ENCODE data around the gene ACTR1B. TPM values are rescaled to one million over a fixed set of nuclear protein-coding genes. Genes with fewer than 3 reads are reported as not detected.
A peak's percentile ranks its signal among the peaks of the same experiment; 100 is the strongest.
"Not testable (repeated sequence)": the region's sequence is repeated elsewhere in the genome, so short reads cannot be mapped to it uniquely, and the experiment has no call there.

Gene ACTR1B
- total RNA-seq, 1 donor from 2014 or later = 30.3 TPM

DNA sequence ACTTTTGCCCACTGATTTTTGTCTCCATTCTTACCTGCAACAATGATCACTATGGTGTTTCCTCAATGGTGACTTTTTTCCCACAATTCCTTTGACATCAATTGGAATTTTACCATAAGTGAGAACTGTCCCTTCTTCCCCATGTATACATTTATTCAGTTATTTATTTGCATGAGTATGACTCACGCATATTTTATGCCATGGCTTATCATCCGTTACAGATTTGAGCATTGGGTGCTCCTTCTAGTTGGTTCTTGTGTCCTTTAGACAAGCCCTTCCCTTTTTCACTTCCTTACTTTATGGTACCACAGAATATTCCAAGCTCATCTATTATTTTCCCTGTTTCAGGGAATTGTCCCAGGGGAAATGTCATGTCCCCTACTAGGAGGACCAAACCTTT, 10.4 kb downstream of the ACTR1B start:
- Histone ChIP-seq H3K9ac (ENCODE audit: low read depth in 1 of 3, low read length in 3 of 3) (no peak overlapping the region), H3K36me3 (ENCODE audit: control insufficient read depth in 3 of 3, insufficient read depth in 3 of 3, low read length in 3 of 3) (peaks cover 47 to 58% (median 57%) of the 10 kb centered on the region in 3 donors), H3K4me1 (ENCODE audit: control insufficient read depth in 3 of 3, insufficient read depth in 3 of 3, low read length in 3 of 3) (no peaks in the 10 kb centered on the region), H3K9me3 (ENCODE audit: control insufficient read depth in 3 of 3, low read length in 3 of 3) (peaks cover 0 to 5% (median 0%) of the 10 kb centered on the region in 3 donors), H3K4me3 (ENCODE audit: low read length in 3 of 3) (no peak overlapping the region), H3K27ac (ENCODE audit: low read depth, low read length) (no peak overlapping the region), H3K27me3 (ENCODE audit: control insufficient read depth in 3 of 3, insufficient read depth in 3 of 3, low read length in 3 of 3) (no peaks in the 10 kb centered on the region)

DNA sequence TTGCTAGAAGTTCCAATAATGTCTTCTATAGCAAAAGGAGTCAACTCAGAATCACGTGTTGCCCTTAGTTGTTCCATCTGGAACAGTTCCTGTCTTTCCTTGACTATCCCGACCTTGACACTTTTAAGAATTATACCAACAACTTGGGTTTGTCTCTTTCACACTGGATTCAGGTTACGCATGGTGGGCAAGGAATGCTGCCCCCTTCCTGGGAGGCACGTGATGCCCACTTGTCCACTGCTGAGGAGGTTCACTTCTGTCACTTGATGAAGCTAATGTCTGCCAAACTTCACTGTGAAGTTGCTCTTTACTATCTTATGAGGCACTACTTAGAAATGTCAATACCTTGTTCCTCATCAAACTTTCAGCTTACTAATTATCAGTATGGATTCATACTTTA, 12.7 kb downstream of the ACTR1B start:
- peaks cover 39 to 50% (median 50%) of the 10 kb centered on the region in 3 donors for H3K36me3 ChIP-seq (ENCODE audit: control insufficient read depth in 3 of 3, insufficient read depth in 3 of 3, low read length in 3 of 3)
- H3K4me3 ChIP-seq (ENCODE audit: low read length in 3 of 3) = no peak overlapping the region
- H3K4me1 ChIP-seq (ENCODE audit: control insufficient read depth in 3 of 3, insufficient read depth in 3 of 3, low read length in 3 of 3) = peaks cover 6 to 14% (median 10%) of the 10 kb centered on the region in 3 donors
- no peak overlapping the region for H3K9ac ChIP-seq (ENCODE audit: low read depth in 1 of 3, low read length in 3 of 3)
- no peaks in the 10 kb centered on the region for H3K27me3 ChIP-seq (ENCODE audit: control insufficient read depth in 3 of 3, insufficient read depth in 3 of 3, low read length in 3 of 3)
- H3K9me3 ChIP-seq (ENCODE audit: control insufficient read depth in 3 of 3, low read length in 3 of 3) = peaks cover 0 to 5% (median 0%) of the 10 kb centered on the region in 3 donors
- no peak overlapping the region for H3K27ac ChIP-seq (ENCODE audit: low read depth, low read length)

DNA sequence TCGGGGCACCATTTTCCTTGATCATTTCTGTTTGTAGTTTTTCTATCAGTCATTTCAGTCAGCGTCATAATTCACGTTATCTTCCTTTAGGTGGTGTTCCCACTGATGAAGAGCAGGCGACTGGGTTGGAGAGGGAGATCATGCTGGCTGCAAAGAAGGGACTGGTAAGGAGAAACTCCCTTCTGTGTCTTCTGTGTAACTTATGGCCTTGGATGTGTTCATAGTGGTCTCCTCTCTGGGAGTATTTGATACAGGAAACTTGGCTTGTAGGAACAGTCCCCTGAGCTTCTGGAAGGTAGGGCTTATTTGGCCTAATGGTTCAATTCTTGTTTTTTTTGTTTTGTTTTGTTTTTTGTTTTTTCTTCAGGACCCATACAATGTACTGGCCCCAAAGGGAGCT, 16.9 kb downstream of the ACTR1B start:
- H3K4me3 ChIP-seq (ENCODE audit: low read length in 3 of 3) = peak overlapping the region; percentile 94 to 96 (median 96)
- peak overlapping the region in 1 of 3 donors; percentile 100 for H3K9ac ChIP-seq (ENCODE audit: low read depth in 1 of 3, low read length in 3 of 3)
- peak overlapping the region; percentile 93 for H3K27ac ChIP-seq (ENCODE audit: low read depth, low read length)
- H3K27me3 ChIP-seq (ENCODE audit: control insufficient read depth in 3 of 3, insufficient read depth in 3 of 3, low read length in 3 of 3) = no peaks in the 10 kb centered on the region
- H3K4me1 ChIP-seq (ENCODE audit: control insufficient read depth in 3 of 3, insufficient read depth in 3 of 3, low read length in 3 of 3) = peaks cover 13 to 23% (median 18%) of the 10 kb centered on the region in 3 donors
- H3K36me3 ChIP-seq (ENCODE audit: control insufficient read depth in 3 of 3, insufficient read depth in 3 of 3, low read length in 3 of 3) = peaks cover 26 to 33% (median 30%) of the 10 kb centered on the region in 3 donors
- H3K9me3 ChIP-seq (ENCODE audit: control insufficient read depth in 3 of 3, low read length in 3 of 3) = no peaks in the 10 kb centered on the region

DNA sequence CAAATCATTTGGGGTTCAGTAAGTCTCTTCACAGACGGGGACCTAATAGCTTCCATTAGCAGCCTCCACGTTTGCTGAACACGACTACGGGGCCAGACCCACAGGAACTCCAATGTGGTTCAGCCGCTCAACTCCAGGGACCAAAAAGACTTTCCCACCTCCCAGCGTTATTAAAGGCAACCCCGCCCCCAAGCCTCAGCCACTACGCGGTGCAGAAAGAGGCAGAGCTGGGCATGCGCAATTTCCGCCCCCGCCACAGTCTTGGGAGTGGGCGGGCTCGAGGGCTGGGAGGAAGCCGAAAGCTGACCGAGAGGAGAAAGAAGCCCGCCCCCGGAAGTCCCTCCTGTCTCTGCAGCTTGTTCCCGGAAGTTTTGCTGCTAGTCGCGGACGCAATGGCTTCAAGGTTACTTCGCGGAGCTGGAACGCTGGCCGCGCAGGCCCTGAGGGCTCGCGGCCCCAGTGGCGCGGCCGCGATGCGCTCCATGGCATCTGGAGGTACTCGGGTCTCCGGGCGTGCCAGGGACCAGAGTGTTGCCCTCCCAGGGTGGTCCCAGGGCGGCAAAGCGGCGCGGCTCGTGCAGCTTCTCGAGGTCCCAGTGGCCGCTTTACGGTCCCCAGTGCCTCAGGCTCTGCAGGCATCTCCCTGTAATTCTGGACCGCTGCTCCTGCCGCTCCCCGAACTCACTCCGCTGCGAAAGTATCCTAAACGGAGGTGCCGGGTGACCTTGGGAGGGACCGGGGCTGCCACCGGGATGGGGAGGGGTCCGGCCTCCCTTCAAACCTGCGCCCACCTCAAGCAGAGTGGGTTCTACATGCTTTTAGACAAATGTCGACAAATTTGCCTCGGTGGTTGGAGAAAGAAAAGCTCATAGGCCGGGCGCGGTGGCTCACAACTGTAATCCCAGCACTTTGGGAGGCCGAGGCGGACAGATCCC, 17.9 kb downstream of the ACTR1B start, which contains the start of gene COX5B:
Gene COX5B, plus strand, starts transcription at position 368 of the 935 bp plus-strand sequence. Its CDS starts 25 bp downstream, at position 393.
- no peaks in the 10 kb centered on the region for H3K9me3 ChIP-seq (ENCODE audit: control insufficient read depth in 3 of 3, low read length in 3 of 3)
- no peaks in the 10 kb centered on the region for H3K27me3 ChIP-seq (ENCODE audit: control insufficient read depth in 3 of 3, insufficient read depth in 3 of 3, low read length in 3 of 3)
- H3K4me3 ChIP-seq (ENCODE audit: low read length in 3 of 3) = peak within 1 kb of the TSS; percentile 94 to 96 (median 96)
- peak within 1 kb of the TSS; percentile 93 for H3K27ac ChIP-seq (ENCODE audit: low read depth, low read length)
- peak within 1 kb of the TSS; percentile 98 to 100 (median 98) for H3K9ac ChIP-seq (ENCODE audit: low read depth in 1 of 3, low read length in 3 of 3)
- peaks cover 13 to 23% (median 18%) of the 10 kb centered on the region in 3 donors for H3K4me1 ChIP-seq (ENCODE audit: control insufficient read depth in 3 of 3, insufficient read depth in 3 of 3, low read length in 3 of 3)
- peaks cover 26 to 33% (median 27%) of the 10 kb centered on the region in 3 donors for H3K36me3 ChIP-seq (ENCODE audit: control insufficient read depth in 3 of 3, insufficient read depth in 3 of 3, low read length in 3 of 3)

DNA sequence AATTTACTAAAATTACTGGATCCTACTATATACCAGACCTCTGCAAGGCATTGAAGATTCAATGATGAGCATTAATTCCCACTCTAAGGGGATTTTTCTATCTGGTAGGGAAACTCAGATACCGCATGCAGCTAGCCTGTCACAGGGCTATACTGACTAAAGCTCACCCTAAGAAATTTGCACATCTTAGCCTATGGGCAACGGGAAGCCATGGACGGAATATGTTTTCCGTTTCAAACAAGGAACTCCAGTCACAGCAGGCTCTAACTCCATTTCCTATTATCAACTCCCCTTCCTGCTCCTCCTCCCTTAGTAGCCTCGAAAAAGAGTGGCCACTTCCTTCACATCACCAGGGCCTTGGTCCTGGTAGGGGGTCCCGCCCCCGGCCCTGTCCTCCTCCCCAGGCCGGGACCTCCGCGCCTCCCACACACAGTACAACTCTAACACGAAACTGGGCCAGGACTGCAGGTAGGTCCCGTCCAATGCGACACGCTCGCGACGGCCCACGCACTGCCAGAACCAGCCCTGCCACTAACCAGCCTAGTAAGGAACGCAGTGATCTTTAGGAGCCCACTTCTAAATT, 18.6 kb downstream of the ACTR1B start:
- Histone ChIP-seq H3K27ac (ENCODE audit: low read depth, low read length) (peak overlapping the region; percentile 93), H3K9ac (ENCODE audit: low read depth in 1 of 3, low read length in 3 of 3) (peak overlapping the region; percentile 79 to 100 (median 90)), H3K27me3 (ENCODE audit: control insufficient read depth in 3 of 3, insufficient read depth in 3 of 3, low read length in 3 of 3) (no peaks in the 10 kb centered on the region), H3K4me1 (ENCODE audit: control insufficient read depth in 3 of 3, insufficient read depth in 3 of 3, low read length in 3 of 3) (peaks cover 13 to 23% (median 18%) of the 10 kb centered on the region in 3 donors), H3K4me3 (ENCODE audit: low read length in 3 of 3) (peak overlapping the region; percentile 88 to 96 (median 94)), H3K36me3 (ENCODE audit: control insufficient read depth in 3 of 3, insufficient read depth in 3 of 3, low read length in 3 of 3) (peaks cover 22 to 27% (median 27%) of the 10 kb centered on the region in 3 donors), H3K9me3 (ENCODE audit: control insufficient read depth in 3 of 3, low read length in 3 of 3) (no peaks in the 10 kb centered on the region)

DNA sequence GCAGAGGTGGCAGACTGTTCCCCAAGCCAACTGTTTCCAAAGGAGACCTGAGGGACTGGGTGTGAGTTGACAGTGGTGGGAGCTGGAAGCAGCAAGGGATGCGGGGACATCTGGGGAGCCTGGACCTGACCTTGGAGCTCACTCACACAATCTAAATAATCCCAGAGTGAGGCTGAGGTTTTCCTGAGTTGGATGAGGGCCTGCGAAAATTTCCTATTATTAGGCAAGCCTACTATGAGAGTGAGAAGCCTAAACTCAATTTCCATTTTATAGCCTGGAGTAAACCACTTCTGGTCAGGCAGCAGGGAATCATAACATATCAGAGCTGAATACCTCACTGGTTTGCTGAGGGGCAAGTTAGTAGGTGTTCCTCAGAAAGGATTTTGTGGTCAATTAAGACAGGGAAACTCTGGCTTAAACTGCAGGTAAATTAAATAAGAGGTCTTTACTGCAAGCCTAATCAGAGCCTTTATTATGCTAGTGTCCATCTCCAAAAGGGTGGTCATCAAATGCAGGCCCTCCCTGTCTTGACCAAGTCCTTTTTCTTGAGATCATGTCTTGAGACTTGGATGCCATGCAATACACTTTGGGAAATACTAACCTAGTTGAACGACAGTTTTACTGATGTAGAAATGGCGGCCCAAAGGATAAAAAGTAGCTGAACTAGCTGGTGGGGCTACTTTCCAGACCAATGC, 19.7 kb downstream of the ACTR1B start:
- H3K27me3 ChIP-seq (ENCODE audit: control insufficient read depth in 3 of 3, insufficient read depth in 3 of 3, low read length in 3 of 3) = no peaks in the 10 kb centered on the region
- no peaks in the 10 kb centered on the region for H3K9me3 ChIP-seq (ENCODE audit: control insufficient read depth in 3 of 3, low read length in 3 of 3)
- no peak overlapping the region for H3K9ac ChIP-seq (ENCODE audit: low read depth in 1 of 3, low read length in 3 of 3)
- H3K36me3 ChIP-seq (ENCODE audit: control insufficient read depth in 3 of 3, insufficient read depth in 3 of 3, low read length in 3 of 3) = peaks cover 19 to 20% (median 20%) of the 10 kb centered on the region in 3 donors
- H3K27ac ChIP-seq (ENCODE audit: low read depth, low read length) = no peak overlapping the region
- no peak overlapping the region for H3K4me3 ChIP-seq (ENCODE audit: low read length in 3 of 3)
- peaks cover 13 to 23% (median 18%) of the 10 kb centered on the region in 3 donors for H3K4me1 ChIP-seq (ENCODE audit: control insufficient read depth in 3 of 3, insufficient read depth in 3 of 3, low read length in 3 of 3)

DNA sequence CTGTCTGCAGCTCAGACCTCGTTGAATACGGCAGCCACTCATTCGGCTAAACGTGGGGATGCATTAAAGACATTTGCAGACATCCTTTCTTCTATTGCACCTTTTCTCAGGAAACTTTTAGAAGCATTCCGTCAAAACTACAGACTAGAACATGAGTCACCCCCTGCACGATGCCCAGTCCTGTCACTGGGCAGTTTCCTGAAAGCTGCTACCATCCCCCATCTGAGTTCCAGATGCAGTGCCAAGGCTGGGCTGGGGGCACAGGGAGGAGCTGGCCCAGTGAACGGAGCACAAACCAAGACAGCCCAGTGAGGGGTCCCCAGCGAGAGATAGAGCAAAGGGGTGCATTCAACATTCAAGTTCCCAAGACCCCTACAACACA, 37.8 kb downstream of the ACTR1B start:
- H3K4me1 ChIP-seq (ENCODE audit: control insufficient read depth in 3 of 3, insufficient read depth in 3 of 3, low read length in 3 of 3); H3K27me3 ChIP-seq (ENCODE audit: control insufficient read depth in 3 of 3, insufficient read depth in 3 of 3, low read length in 3 of 3); H3K9ac ChIP-seq (ENCODE audit: low read depth in 1 of 3, low read length in 3 of 3): not testable (repeated sequence)

DNA sequence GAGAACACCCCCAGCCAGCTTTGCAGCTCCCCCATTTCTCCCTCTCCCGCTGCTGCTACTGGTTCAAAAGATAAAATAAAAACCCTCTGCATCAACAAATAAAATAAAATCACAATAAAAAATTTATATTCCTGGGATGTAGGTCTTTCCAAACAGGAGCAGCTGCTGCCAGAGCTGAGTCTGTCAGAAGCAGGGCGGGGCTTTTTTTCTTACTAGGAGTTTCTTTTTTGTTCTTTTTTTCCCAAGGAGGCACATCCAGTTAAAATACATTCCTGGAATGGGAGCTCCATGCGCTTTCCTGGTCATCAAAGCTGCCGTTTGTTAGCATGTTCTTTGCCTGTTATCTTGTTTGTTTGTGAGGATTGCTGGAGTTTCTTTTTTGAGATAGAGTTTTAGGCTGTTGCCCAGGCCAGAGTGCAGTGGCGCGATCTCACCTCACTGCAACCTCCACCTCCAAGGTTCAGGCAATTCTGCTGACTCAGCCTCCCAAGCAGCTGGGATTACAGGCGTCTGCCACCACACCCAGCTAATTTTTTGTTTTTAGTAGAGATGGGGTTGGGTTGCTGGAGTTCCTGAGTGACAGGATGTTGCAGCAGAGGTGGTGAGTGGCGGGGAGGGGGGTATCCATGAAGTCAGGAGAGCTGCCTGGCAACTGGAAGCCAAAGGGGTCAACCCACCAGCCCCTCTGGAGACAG, 38.3 kb downstream of the ACTR1B start:
- H3K9ac ChIP-seq (ENCODE audit: low read depth in 1 of 3, low read length in 3 of 3); H3K4me3 ChIP-seq (ENCODE audit: low read length in 3 of 3); H3K36me3 ChIP-seq (ENCODE audit: control insufficient read depth in 3 of 3, insufficient read depth in 3 of 3, low read length in 3 of 3); H3K4me1 ChIP-seq (ENCODE audit: control insufficient read depth in 3 of 3, insufficient read depth in 3 of 3, low read length in 3 of 3); H3K27ac ChIP-seq (ENCODE audit: low read depth, low read length); H3K27me3 ChIP-seq (ENCODE audit: control insufficient read depth in 3 of 3, insufficient read depth in 3 of 3, low read length in 3 of 3); H3K9me3 ChIP-seq (ENCODE audit: control insufficient read depth in 3 of 3, low read length in 3 of 3): not testable (repeated sequence)

More for the DNA sequence above, 37.8 kb downstream of the ACTR1B start:
- not testable (repeated sequence) for H3K27ac ChIP-seq (ENCODE audit: low read depth, low read length); H3K36me3 ChIP-seq (ENCODE audit: control insufficient read depth in 3 of 3, insufficient read depth in 3 of 3, low read length in 3 of 3); H3K9me3 ChIP-seq (ENCODE audit: control insufficient read depth in 3 of 3, low read length in 3 of 3); H3K4me3 ChIP-seq (ENCODE audit: low read length in 3 of 3)

DNA sequence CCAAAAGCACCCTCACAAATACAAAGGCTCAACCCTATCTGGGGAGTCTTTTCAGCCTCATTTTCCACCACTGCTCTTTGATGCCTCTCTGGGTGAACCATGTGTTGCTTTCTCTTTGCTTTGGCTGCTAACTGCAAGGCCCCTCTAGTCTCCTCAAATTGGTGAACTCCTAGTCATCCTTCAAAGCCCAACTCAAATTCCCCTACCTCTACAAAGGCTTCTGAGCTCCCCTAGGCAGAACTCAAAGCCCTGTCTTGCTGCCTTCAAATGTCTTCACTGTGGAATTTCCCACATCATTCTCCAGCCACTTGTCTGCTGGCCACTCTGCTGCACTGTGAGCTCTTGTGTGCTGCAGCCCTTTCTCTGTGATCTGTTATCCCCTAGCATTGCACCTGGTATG, 40.9 kb downstream of the ACTR1B start:
- not testable (repeated sequence) for H3K27ac ChIP-seq (ENCODE audit: low read depth, low read length)

More for the DNA sequence above, 40.9 kb downstream of the ACTR1B start:
- not testable (repeated sequence) for H3K4me1 ChIP-seq (ENCODE audit: control insufficient read depth in 3 of 3, insufficient read depth in 3 of 3, low read length in 3 of 3); H3K9me3 ChIP-seq (ENCODE audit: control insufficient read depth in 3 of 3, low read length in 3 of 3); H3K27me3 ChIP-seq (ENCODE audit: control insufficient read depth in 3 of 3, insufficient read depth in 3 of 3, low read length in 3 of 3); H3K9ac ChIP-seq (ENCODE audit: low read depth in 1 of 3, low read length in 3 of 3); H3K36me3 ChIP-seq (ENCODE audit: control insufficient read depth in 3 of 3, insufficient read depth in 3 of 3, low read length in 3 of 3); H3K4me3 ChIP-seq (ENCODE audit: low read length in 3 of 3)
